ENCODE data around the gene RUFY3.

RUFY3 gene

GRCh38 chr4:70704215-70704930 is 17.4 kb upstream of the RUFY3 start:
- POLR2A ChIA-PET: interaction anchor here (0.5 to 1.6 kb wide), 5 partner anchors 12 to 564 kb away, joined by 3 to 8 read pairs (median 3); partner anchors contain the start of genes MOB1B and UTP3
- CTCF ChIA-PET: interaction anchor here (0.6 to 1.4 kb wide), 6 partner anchors 10 to 103 kb away, joined by 3 to 7 read pairs (median 4); no protein-coding TSS in a partner anchor
- Histone ChIP-seq H3K27ac (ENCODE audit: extremely low read depth, low read depth, low read length) (peak overlapping the region; percentile 95), H3K4me1 (ENCODE audit: control insufficient read depth, insufficient read depth, low read length) (peaks cover 3% of the 10 kb centered on the region; the same call in 1 of the 2 replicates), H3K9me3 (ENCODE audit: control insufficient read depth, insufficient read depth, low read depth, low read length) (no peaks in the 10 kb centered on the region), H3K36me3 (ENCODE audit: control insufficient read depth in 2 of 2, insufficient read depth in 1 of 2, low read length in 2 of 2) (no peaks in the 10 kb centered on the region), H3K4me3 (ENCODE audit: low read depth, low read length) (peak overlapping the region; percentile 66)
- TF ChIP-seq ATF2 (tag by site-specific recombination; IDR thresholded peaks at IDR 0.05; ENCODE audit: low read depth) (no peak), ZNF26 (tag by site-specific recombination; IDR thresholded peaks at IDR 0.05) (no peak), KLF8 (tag by site-specific recombination; IDR thresholded peaks at IDR 0.05) (peak; percentile 53; the same call in 1 of the 2 replicates), SCRT2 (tag by site-specific recombination; IDR thresholded peaks at IDR 0.05) (no peak), ZNF777 (tag by site-specific recombination; IDR thresholded peaks at IDR 0.05; ENCODE audit: borderline replicate concordance) (no peak), ZNF280D (tag by site-specific recombination; IDR thresholded peaks at IDR 0.05) (no peak), ZNF530 (tag by site-specific recombination; IDR thresholded peaks at IDR 0.05; ENCODE audit: low read depth) (no peak), ZNF692 (tag by site-specific recombination; IDR thresholded peaks at IDR 0.05) (no peak), ZNF792 (tag by site-specific recombination; IDR thresholded peaks at IDR 0.05) (no peak), ZNF169 (tag by site-specific recombination; IDR thresholded peaks at IDR 0.05) (no peak), ZNF704 (tag by site-specific recombination; IDR thresholded peaks at IDR 0.05) (no peak), TSHZ1 (tag by site-specific recombination; IDR thresholded peaks at IDR 0.05; ENCODE audit: borderline replicate concordance) (no peak), ZNF423 (tag by site-specific recombination; IDR thresholded peaks at IDR 0.05) (0 out of 2 replicates have a peak, but pooled peaks have one; percentile 19), FEZF1 (tag by site-specific recombination; IDR thresholded peaks at IDR 0.05) (no peak), ELK4 (IDR thresholded peaks at IDR 0.05; ENCODE audit: borderline replicate concordance, low read depth, low read length) (no peak), ZSCAN16 (tag by site-specific recombination; IDR thresholded peaks at IDR 0.05) (no peak), MZF1 (tag by site-specific recombination; IDR thresholded peaks at IDR 0.05; ENCODE audit: borderline replicate concordance) (peak; percentile 70), ZNF214 (tag by site-specific recombination; IDR thresholded peaks at IDR 0.05; ENCODE audit: borderline replicate concordance) (no peak), ZNF324 (tag by site-specific recombination; IDR thresholded peaks at IDR 0.05) (no peak), ZNF211 (tag by site-specific recombination; IDR thresholded peaks at IDR 0.05; ENCODE audit: low read depth) (no peak), ZIC2 (tag by site-specific recombination; IDR thresholded peaks at IDR 0.05) (peak; percentile 39), SP2 (tag by site-specific recombination; IDR thresholded peaks at IDR 0.05) (peak; percentile 69), ZNF664 (tag by site-specific recombination; IDR thresholded peaks at IDR 0.05) (no peak), ZNF239 (tag by site-specific recombination; IDR thresholded peaks at IDR 0.05) (no peak)
